Osteoblast (primary cell): ENCODE results near the gene PAX9. TPM values are rescaled to one million over a fixed set of nuclear protein-coding genes. Genes with fewer than 3 reads are reported as not detected.

Experiments used
- DNase-seq: peaks from one replicate; pipeline ENCODE4 v3.0.0; 2011; ENCODE audit warnings: low spot score, mixed read lengths; ENCODE audit not compliant: insufficient read length; ENCODE audit errors: missing footprints
- H2AFZ ChIP-seq: 2 replicates; pipeline ENCODE4 v1.6.0; 2011; ENCODE audit warnings: mild to moderate bottlenecking, low read length
- H3K27ac ChIP-seq: 2 replicates; pipeline ENCODE4 v1.5.1; 2011; ENCODE audit warnings: mild to moderate bottlenecking, low read depth, low read length, moderate library complexity
- H3K27me3 ChIP-seq: 2 replicates; pipeline ENCODE4 v1.6.0; 2012; ENCODE audit warnings: mild to moderate bottlenecking, control low read depth, inconsistent platforms, low read length, moderate library complexity; ENCODE audit not compliant: insufficient read depth
- H3K36me3 ChIP-seq: 2 replicates; pipeline ENCODE4 v1.5.1; 2011; ENCODE audit warnings: mild to moderate bottlenecking, low read length, control low read depth, moderate library complexity; ENCODE audit not compliant: insufficient read depth
- H3K4me1 ChIP-seq: 2 replicates; pipeline ENCODE4 v1.5.1; 2011; ENCODE audit warnings: mild to moderate bottlenecking, low read length, control low read depth, moderate library complexity; ENCODE audit not compliant: insufficient read depth
- H3K4me2 ChIP-seq: 2 replicates; pipeline ENCODE4 v1.6.0; 2011; ENCODE audit warnings: mild to moderate bottlenecking, low read length; ENCODE audit not compliant: insufficient read depth
- H3K4me3 ChIP-seq: fragments of 200-600 bp; sonication (generic); 3 replicates; pipeline ENCODE4 v1.5.1; 2012; ENCODE audit warnings: mild to moderate bottlenecking, low read length, inconsistent platforms; ENCODE audit not compliant: insufficient read depth
- H3K79me2 ChIP-seq: 2 replicates; pipeline ENCODE4 v1.6.0; 2012; ENCODE audit warnings: mild to moderate bottlenecking, low read length, control low read depth, inconsistent platforms; ENCODE audit not compliant: insufficient read depth
- H3K9me3 ChIP-seq: 2 replicates; pipeline ENCODE4 v1.5.1; 2011; ENCODE audit warnings: low read depth, low read length, control low read depth
- H4K20me1 ChIP-seq: 2 replicates; pipeline ENCODE4 v1.6.0; 2012; ENCODE audit warnings: mild to moderate bottlenecking, low read length, control low read depth; ENCODE audit not compliant: insufficient read depth
- total RNA-seq: library from RNA; depleted of rRNA; stranded (reverse); fragments of >200 nt; gene quantifications from 2 replicates; pipeline ENCODE4 v1.2.3, GENCODE V29; 2012
- TF ChIP-seq, protein P1 (sequence below): IDR thresholded peaks from 2 replicates; pipeline ENCODE4 v1.5.1; 2011; ENCODE audit warnings: mild to moderate bottlenecking, low read depth, low read length, moderate library complexity; ENCODE audit errors: extremely low read depth

The PAX9 gene
- total RNA-seq, 1 donor = under 0.01 TPM

DNA sequence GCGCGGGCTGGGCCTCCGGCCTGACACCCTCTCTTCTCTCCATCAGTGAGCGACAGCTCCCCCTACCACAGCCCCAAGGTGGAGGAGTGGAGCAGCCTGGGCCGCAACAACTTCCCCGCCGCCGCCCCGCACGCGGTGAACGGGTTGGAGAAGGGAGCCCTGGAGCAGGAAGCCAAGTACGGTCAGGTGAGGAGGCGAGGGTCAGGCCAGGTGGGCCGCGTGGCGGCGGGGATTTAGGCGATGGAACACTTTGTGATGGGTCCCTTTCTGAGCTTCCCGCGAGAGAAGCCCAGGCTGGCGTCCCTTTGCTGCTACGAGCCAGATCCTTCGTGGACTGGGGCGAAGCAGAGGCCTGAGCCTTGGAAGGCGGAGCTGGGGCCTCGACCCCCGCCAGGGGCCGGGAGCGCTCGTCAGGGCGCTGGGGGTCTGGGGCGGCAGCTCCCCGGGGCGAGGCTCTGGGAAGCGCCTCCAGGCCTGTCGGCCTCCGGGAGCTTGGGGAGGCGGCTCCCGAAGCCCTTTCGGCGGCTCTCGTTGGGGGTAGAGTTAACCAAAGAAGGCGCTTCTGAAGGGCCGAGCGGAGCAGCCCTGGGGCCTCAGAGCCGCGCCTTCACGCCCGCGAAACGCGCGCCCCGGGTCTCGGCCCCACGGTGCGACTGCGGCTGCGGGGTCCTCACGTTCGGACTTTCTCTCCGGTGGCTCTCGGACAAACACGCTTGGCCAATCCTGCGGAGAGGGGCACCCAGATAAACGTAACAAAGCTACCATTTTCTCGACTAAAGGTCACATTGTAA is 5.0 kb downstream of the PAX9 start:
- no peak overlapping the region for H3K4me2 ChIP-seq
- H3K27ac ChIP-seq = no peak overlapping the region
- peaks cover 12% of the 10 kb centered on the region for H3K4me1 ChIP-seq
- H3K4me3 ChIP-seq = no peak overlapping the region
- H3K79me2 ChIP-seq = no peaks in the 10 kb centered on the region
- no peaks in the 10 kb centered on the region for H3K36me3 ChIP-seq
- DNase-seq = no peak
- H4K20me1 ChIP-seq = no peaks in the 10 kb centered on the region
- peaks cover 19% of the 10 kb centered on the region for H3K27me3 ChIP-seq
- TF ChIP-seq, protein P1, sequence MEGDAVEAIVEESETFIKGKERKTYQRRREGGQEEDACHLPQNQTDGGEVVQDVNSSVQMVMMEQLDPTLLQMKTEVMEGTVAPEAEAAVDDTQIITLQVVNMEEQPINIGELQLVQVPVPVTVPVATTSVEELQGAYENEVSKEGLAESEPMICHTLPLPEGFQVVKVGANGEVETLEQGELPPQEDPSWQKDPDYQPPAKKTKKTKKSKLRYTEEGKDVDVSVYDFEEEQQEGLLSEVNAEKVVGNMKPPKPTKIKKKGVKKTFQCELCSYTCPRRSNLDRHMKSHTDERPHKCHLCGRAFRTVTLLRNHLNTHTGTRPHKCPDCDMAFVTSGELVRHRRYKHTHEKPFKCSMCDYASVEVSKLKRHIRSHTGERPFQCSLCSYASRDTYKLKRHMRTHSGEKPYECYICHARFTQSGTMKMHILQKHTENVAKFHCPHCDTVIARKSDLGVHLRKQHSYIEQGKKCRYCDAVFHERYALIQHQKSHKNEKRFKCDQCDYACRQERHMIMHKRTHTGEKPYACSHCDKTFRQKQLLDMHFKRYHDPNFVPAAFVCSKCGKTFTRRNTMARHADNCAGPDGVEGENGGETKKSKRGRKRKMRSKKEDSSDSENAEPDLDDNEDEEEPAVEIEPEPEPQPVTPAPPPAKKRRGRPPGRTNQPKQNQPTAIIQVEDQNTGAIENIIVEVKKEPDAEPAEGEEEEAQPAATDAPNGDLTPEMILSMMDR = no peak
- H3K9me3 ChIP-seq = no peaks in the 10 kb centered on the region
- no peak overlapping the region for H2AFZ ChIP-seq

DNA sequence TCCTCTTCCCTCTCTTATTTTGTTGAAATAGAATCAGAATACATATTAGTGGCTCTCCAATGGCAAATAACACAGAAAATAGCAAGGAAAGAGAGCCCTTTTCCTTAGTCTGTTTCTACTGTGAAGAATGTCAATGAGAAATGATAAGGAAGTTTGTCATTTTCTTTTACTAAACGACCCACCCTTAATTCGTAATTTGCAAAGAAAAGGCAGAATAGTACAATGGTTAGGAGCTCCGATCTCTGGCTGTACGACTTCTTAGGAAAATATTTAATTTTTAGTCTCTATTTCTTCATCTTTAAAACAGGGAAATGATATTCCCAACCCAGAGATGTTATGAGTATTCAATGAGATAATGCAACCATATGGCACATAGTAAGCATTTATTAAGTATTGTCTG is 6.0 kb downstream of the PAX9 start:
- TF ChIP-seq, protein P1 = no peak

DNA sequence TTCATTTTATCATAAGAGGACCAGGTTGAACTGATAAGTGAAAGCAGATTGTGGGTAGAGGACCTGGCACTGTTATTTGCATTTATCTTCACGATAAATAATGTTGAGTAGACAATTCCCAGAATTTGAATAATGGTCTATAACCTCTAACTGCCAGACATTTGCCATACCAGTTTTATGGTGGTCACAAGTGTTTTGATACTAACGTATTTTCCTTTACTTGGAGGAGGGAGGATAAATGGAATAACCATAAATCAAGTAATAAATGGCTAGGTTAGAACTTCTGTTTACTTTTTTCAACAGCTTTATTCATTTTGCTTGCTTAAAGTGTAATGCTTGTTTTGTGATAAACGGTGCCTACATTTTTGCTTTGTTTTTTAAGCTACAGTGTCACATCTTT is 9.5 kb downstream of the PAX9 start:
- H3K27me3 ChIP-seq = no peaks in the 10 kb centered on the region
- DNase-seq = no peak

More for the DNA sequence above, 6.0 kb downstream of the PAX9 start:
- H3K9me3 ChIP-seq = no peaks in the 10 kb centered on the region
- H3K4me1 ChIP-seq = peaks cover 6% of the 10 kb centered on the region
- H3K4me2 ChIP-seq = no peak overlapping the region
- no peak overlapping the region for H3K27ac ChIP-seq
- no peak for DNase-seq
- H3K36me3 ChIP-seq = no peaks in the 10 kb centered on the region
- H3K79me2 ChIP-seq = no peaks in the 10 kb centered on the region
- H3K4me3 ChIP-seq = no peak overlapping the region
- H4K20me1 ChIP-seq = no peaks in the 10 kb centered on the region
- H2AFZ ChIP-seq = no peak overlapping the region
- peaks cover 11% of the 10 kb centered on the region for H3K27me3 ChIP-seq

DNA sequence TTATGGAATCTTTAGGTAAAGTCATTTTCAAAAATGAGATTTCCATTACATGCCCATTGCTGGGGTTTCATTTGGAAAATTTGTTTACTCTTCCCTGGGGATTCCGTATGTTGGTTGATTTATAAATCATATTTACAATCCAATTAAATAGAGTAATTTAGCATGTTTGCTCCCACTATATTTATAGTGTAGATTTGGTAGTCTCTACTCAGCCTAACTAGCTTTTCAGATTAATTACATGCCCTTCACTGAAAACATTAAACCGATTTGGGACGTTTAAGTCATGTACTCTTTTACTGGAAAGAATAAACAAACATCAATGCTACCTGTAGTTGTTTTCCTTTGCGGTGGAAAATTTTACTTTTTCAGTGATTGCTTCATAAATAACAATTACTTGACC is 10.4 kb downstream of the PAX9 start:
- TF ChIP-seq, protein P1 = no peak
- no peaks in the 10 kb centered on the region for H4K20me1 ChIP-seq
- no peaks in the 10 kb centered on the region for H3K27me3 ChIP-seq
- DNase-seq = no peak
- no peak overlapping the region for H2AFZ ChIP-seq
- no peak overlapping the region for H3K4me2 ChIP-seq
- no peak overlapping the region for H3K27ac ChIP-seq
- no peaks in the 10 kb centered on the region for H3K79me2 ChIP-seq
- H3K4me1 ChIP-seq = no peaks in the 10 kb centered on the region
- no peak overlapping the region for H3K4me3 ChIP-seq
- no peaks in the 10 kb centered on the region for H3K36me3 ChIP-seq
- H3K9me3 ChIP-seq = no peaks in the 10 kb centered on the region

More for the DNA sequence above, 9.5 kb downstream of the PAX9 start:
- no peaks in the 10 kb centered on the region for H3K9me3 ChIP-seq
- H3K79me2 ChIP-seq = no peaks in the 10 kb centered on the region
- H4K20me1 ChIP-seq = no peaks in the 10 kb centered on the region
- H3K36me3 ChIP-seq = no peaks in the 10 kb centered on the region
- H3K4me3 ChIP-seq = no peak overlapping the region
- H2AFZ ChIP-seq = no peak overlapping the region
- no peak overlapping the region for H3K27ac ChIP-seq
- TF ChIP-seq, protein P1 = no peak
- no peaks in the 10 kb centered on the region for H3K4me1 ChIP-seq
- H3K4me2 ChIP-seq = no peak overlapping the region
